ENCODE data around the gene DNAH1.

The DNAH1 gene

DNA sequence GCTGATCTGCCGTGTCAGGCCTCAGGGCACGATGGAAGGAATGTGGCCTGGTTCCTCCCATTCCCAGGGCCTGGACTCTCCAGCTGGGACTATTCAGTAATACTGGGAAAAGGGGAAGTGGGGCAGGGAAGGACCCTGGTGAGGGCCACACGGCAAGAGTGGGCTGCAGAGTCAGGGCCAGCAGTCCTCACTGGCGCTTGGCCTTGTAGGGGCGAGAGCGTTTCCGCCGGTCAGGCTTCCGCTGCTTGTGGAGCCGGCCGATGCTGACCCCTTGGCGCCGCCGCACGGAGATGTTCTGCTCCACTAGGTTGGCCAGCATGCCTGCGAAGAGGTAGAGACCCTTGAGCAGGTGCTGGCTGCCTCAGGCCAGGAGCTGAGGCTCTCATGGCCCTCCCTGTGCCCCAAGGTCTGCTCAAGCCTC lies 86.0 kb downstream of the DNAH1 start:
- DNase-seq: no peak

DNA sequence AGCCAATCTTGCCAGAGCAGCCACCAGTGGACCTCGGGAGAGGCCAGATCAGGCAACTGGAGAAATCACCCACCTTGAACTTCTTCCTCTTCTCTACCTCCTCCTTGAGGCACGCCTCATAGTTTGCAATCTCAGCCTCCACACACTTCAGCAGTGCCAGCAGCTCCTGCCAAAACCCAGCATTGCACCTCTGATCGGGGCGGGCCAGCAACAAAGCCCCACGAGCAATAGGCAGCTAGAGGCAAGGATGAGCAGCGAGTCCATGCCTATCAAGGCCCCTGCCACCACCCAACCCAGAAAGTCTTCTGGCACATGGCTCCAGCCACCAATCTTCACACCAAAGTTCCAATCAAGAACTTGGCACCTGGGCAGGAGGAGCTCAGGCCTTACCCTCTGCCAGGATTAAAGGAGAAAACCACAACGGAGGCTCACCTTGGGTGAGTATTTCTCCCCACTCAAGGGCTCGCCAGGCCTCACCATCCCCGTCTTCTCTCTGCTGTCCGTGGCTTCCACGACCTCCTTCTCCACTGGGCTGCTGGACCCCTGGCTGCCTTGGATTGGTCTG lies 86.7 kb downstream of the DNAH1 start:
- no peak for DNase-seq

DNA sequence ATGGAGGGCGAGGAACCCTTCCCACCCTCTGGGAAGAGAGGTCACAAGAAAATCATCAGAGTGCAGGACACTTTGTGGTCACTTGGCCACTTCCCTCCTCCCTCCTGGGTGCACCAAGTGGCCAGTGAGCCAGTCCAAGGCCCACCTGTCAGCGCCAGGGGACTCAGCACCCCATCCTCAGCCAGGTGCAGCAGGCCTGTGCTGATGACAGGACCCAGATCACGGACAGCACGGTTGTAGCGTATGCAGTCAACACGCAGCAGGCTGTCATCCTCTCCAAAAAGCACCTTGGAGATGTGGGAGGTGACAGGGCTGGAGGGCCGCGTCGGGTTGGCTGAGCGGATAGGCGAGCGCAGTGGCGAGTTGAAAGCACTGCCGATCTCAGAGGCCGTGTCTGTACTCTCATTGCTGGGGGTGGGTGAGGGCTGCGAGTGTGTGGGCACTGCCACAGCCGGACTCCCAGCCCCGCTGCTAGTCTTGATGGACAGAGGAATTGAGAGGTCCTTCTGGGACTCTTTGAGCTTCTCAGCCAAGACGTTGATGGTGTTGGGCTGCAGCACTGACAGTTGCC lies 87.2 kb downstream of the DNAH1 start:
- no peak for DNase-seq

DNA sequence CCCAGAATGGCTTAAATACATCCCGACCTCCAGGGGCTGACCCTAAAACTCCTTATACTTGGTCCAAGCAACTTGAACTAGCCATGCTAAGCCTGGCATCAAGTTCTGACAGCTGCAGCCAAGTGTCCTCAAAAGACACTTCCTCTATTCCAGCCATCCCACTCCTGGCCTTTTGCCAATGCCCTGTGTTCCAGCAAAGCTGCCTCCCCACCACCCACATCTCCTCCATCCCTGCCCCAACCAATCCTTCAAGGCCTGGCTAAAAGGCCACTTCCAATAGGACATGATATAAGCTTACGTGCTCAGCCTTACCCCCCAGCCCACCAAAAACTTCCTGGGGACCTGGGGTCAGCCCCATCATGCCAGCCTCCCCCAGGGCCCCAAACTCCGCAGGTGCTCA lies 87.8 kb downstream of the DNAH1 start:
- DNase-seq: peak in 4 of 51 donors; percentile 5 to 26 (median 12)

DNA sequence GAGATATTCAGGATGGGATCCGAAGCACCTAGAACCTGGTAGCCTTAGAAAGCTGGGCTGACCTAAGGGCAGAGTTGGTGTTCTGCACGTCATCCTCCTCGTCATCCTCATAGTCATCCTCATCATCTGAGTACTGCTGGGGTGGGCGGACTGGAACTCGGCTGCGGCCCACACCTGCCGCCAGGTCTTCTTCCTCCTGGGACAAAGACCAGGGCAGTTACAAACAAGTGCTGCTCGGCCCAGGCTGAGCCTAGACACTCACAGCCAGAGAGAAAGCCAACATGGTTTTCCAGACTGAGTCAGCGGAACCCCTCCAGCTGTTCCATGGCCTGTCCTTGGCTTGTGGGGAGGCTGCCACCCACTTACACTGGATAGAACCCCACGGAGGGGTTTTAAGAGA lies 88.3 kb downstream of the DNAH1 start:
- no peak for DNase-seq

- no peak for DNase-seq
These were observed 88.9 kb downstream of the DNAH1 start for GRCh38 chr3:52405066-52405465.

DNA sequence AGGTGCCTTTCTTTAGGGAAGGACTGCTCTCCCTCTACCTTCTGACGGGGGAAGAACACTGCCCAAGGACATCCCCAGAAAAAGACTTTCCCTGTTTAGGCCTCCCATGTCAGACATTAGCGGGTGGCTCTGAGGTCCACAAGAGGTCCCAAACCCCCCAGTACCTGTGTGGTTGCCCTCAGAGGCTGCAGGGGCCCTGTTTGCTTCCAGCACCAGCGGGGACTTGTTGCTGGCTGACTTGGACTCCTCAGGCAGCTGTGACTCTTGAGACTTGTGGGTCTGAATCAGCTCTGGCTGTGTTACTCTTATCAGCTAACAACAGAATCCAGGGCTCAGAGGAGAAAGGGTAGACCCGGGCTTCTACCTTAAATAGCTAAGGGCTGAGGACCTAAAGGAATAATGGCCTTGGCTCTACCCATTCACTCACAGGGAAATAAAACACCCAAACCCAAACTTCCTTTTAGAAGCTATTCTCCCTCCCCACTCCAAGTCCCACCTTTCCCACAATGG lies 89.5 kb downstream of the DNAH1 start:
- no peak for DNase-seq

- DNase-seq: no peak
These were observed 90.1 kb downstream of the DNAH1 start for GRCh38 chr3:52406231-52406661.

- DNase-seq: no peak
These were observed 90.8 kb downstream of the DNAH1 start for GRCh38 chr3:52406791-52407510.

GRCh38 chr3:52407779-52408178 lies 91.7 kb downstream of the DNAH1 start:
- no peak for DNase-seq

DNA sequence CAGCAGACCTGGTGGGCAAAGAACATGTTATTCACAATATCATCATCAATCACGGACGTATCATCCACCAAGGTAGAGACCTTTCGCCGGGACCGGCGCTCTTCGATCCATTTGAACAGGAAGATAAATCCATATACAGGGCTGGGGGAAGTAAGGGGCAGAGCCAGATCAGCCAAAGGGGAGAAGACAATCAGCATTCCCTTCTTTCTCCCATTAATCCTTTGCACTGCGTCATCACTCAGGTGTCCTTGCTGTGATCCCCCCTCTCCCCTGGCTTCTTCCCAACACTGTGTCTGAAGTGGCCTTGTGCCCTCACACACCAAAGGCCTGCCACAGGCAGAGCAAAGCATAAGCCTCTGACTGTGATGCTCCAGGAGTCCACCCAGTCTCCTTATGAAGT lies 92.3 kb downstream of the DNAH1 start:
- no peak for DNase-seq

- no peak for DNase-seq
These were observed 99.7 kb downstream of the DNAH1 start for GRCh38 chr3:52415800-52416199.

- DNase-seq: no peak
These were observed 104.3 kb downstream of the DNAH1 start for GRCh38 chr3:52420388-52420787.

- no peak for DNase-seq
These were observed 106.5 kb downstream of the DNAH1 start for GRCh38 chr3:52422669-52423068.

DNA sequence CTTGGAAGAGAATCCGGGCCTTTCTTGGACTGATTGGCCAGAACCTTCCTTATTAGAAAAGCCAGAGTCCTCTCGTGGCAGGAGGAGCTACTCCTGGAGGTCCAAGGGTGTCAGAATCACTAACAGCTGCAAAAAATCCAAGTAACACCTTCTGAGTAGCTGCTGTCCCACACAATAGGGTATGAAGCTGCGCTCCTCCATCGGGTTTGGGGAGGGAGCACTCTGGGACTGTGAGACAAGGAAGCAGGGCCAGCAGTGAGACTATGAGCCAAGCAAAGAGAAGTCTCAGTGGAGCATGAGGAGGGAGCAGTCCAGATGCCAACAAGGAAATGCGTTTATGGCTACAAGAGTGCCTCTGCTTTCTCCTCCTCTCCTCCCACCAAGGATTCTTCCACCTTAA lies 107.1 kb downstream of the DNAH1 start:
- DNase-seq: no peak

GRCh38 chr3:52428151-52429005 lies 112.3 kb downstream of the DNAH1 start:
- peak in 29 of 51 donors; percentile 5 to 82 (median 48) for DNase-seq

DNA sequence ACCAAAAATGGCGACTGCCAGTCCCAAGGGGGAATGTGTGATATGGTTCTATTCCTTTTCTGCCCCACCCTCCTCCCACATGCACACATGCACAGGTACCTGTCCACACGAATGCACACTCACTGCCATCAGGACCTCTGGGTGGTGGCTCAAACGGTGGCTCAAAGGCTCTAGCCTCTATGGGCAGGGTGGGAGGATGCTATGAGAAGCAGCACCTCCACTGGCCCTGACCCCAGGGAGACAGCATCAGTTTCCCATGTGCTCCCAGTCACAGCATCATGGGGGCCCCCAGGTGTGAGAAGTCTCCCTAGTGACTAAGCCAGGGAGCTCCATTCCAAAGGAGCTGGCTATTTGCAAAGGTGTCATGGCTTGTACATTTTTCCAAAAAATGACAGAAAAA lies 112.9 kb downstream of the DNAH1 start:
- no peak for DNase-seq

- DNase-seq: peak in 2 of 51 donors; percentile 9 to 45
These were observed 113.8 kb downstream of the DNAH1 start for GRCh38 chr3:52429779-52430415.

DNA sequence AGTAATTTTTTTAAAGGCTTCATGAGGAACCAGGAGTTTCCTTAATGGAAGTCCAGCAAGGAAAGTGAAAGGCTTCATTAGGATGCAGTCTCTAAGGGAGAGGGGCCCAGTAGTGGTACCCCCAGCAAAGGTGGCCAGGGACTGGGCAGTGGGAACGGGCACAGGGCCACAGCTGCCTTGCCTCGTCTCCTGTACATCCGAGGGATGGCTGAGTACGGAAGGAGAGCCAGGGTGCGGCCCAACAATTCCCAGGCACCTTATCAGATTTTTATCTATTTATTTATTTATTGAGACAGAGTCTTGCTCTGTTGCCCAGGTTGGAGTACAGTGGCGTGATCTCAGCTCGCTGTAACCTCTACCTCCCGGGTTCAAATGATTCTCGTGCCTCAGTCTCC lies 114.3 kb downstream of the DNAH1 start:
- no peak for DNase-seq

- DNase-seq: no peak
These were observed 115.5 kb downstream of the DNAH1 start for GRCh38 chr3:52431459-52432223.

DNA sequence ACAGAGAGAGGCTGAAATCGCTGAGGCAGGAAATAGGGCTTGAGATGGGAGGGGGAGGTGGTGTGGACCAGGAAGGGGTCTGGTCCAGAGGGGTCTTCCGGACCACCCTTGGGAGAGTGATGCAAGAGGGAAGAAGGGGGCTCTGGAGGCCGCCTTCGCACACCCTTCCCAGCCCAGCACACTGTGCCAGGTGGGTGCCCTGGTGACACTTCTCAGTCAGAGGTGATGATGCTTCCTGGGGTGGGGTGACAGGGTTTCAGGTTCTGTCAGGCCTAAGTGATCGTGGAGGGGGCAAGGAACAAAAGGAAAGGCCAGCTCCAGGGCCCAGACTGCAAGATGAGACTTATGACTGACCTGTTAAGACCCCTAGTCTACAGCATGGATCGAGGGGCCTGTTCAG lies 116.1 kb downstream of the DNAH1 start:
- DNase-seq: no peak
